ENCODE measurements around the gene GAB4. TPM values are rescaled to one million over a fixed set of nuclear protein-coding genes. Genes with fewer than 3 reads are reported as not detected.

GAB4 gene
- total RNA-seq, 1 experiment from 2014 or later: not detected

DNA sequence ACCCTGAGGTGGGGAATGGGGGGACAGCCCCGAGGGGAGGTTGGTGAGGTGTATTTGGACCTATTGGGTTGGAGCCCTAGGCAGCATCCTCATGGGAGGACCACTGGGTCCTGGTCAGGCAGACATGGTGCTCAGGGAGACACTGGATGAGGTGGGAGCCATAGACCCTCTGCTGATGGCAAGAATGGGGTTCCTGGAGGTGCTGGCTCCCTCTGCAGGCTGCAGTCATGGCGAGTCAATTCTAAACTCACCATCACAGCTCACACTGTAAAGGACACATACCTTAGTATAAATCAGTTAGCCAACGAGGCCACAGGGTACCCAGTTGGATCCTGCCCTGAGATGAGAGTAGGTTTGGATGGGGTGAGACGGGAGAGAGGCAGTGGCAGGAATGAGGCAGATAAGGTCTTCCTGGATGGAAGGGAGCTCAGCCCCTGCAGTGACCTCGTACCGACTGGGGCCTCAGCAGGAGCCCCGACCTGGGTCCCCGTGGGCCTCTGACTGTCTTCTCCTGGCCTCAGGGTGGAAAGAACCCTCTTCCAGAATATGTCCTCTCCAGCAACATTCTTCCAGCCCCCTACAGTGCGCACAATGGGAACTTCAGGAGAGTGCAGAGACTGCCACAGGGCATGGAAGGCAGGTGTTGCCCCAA is 1.7 kb upstream of the GAB4 start:
- Histone ChIP-seq H2BK12ac (ENCODE audit: insufficient read length, low read depth, low read length) (no peak overlapping the region), H3T11ph (ENCODE audit: low read length) (no peak overlapping the region), H3K4me2 (ENCODE audit: insufficient read depth, insufficient read length, low read length) (no peak overlapping the region), H3K79me1 (ENCODE audit: insufficient read depth, low read depth, low read length, poor library complexity, severe bottlenecking) (no peaks in the 10 kb centered on the region), H3K18ac (ENCODE audit: insufficient read length, low read depth, low read length) (no peak overlapping the region), H2BK5ac (ENCODE audit: insufficient read length, low read length) (no peak overlapping the region), H3K56ac (ENCODE audit: insufficient read length, low read depth, low read length) (no peak overlapping the region), H4K91ac (ENCODE audit: insufficient read length, low read depth, low read length) (no peak overlapping the region), H4K8ac (replicated peaks; ENCODE audit: insufficient read length, low read depth, low read length) (no peak overlapping the region), H2AFZ (ENCODE audit: low read length) (no peak overlapping the region), H2BK20ac (ENCODE audit: low read depth, low read length, poor library complexity, severe bottlenecking) (no peak overlapping the region), H3K4ac (ENCODE audit: low read depth, low read length) (no peak overlapping the region), H4K5ac (ENCODE audit: insufficient read length, low read depth, low read length) (no peak overlapping the region), H3K27ac (ENCODE audit: insufficient read length, low read depth, low read length) (no peak overlapping the region), H2AK5ac (ENCODE audit: insufficient read length, low read length) (no peak overlapping the region), H3K23ac (ENCODE audit: insufficient read length, low read depth, low read length) (no peak overlapping the region), H3K23me2 (ENCODE audit: insufficient read length, low read depth, low read length, poor library complexity, severe bottlenecking) (peaks cover 5% of the 10 kb centered on the region), H3K9me3 (ENCODE audit: control insufficient read depth, low read depth, low read length) (no peaks in the 10 kb centered on the region), H2BK15ac (ENCODE audit: low read depth, low read length) (no peak overlapping the region), H3K14ac (ENCODE audit: insufficient read depth, low read length) (no peak overlapping the region), H3K79me2 (ENCODE audit: insufficient read depth, low read length) (no peaks in the 10 kb centered on the region), H3K4me1 (ENCODE audit: insufficient read depth, low read length) (no peaks in the 10 kb centered on the region), H3K27me3 (ENCODE audit: insufficient read depth, low read length) (peaks cover 20% of the 10 kb centered on the region; the same call in 1 of the 2 replicates), H4K20me1 (ENCODE audit: control insufficient read depth, insufficient read depth, insufficient read length) (no peaks in the 10 kb centered on the region), H2BK120ac (ENCODE audit: low read depth, low read length, poor library complexity, severe bottlenecking) (no peak overlapping the region), H3K9ac (ENCODE audit: extremely low read depth, insufficient read length, low read length) (no peak overlapping the region)
- H3K9me3 Mint-ChIP-seq: peaks cover 94 to 100% of the 10 kb centered on the region in 2 experiments
- no peak for DNase-seq
- H3K27ac Mint-ChIP-seq: no peak overlapping the region
- H3K27me3 Mint-ChIP-seq (ENCODE audit: low read depth): peaks cover 40% of the 10 kb centered on the region
- TF ChIP-seq, protein P1, sequence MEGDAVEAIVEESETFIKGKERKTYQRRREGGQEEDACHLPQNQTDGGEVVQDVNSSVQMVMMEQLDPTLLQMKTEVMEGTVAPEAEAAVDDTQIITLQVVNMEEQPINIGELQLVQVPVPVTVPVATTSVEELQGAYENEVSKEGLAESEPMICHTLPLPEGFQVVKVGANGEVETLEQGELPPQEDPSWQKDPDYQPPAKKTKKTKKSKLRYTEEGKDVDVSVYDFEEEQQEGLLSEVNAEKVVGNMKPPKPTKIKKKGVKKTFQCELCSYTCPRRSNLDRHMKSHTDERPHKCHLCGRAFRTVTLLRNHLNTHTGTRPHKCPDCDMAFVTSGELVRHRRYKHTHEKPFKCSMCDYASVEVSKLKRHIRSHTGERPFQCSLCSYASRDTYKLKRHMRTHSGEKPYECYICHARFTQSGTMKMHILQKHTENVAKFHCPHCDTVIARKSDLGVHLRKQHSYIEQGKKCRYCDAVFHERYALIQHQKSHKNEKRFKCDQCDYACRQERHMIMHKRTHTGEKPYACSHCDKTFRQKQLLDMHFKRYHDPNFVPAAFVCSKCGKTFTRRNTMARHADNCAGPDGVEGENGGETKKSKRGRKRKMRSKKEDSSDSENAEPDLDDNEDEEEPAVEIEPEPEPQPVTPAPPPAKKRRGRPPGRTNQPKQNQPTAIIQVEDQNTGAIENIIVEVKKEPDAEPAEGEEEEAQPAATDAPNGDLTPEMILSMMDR (conservative IDR thresholded peaks at IDR 0.05): peak; percentile 39; the same call in 2 of the 3 replicates
- no peaks in the 10 kb centered on the region for H3K4me1 Mint-ChIP-seq
- no CpG with 5 or more reads among the region's 9 CpGs for WGBS (ENCODE audit: extremely low coverage, insufficient read length, low lambda C conversion rate)
- no peak overlapping the region for H3K4me3 Mint-ChIP-seq
- H3K36me3 Mint-ChIP-seq (ENCODE audit: insufficient read depth in 1 of 3, low read depth in 3 of 3): peaks cover 0 to 12% (median 10%) of the 10 kb centered on the region in 3 experiments; a peak in 4 of 7 replicates

Measured in H9 (cell line).